SK-N-MC (cell line): ENCODE results near the gene ADAMTSL3.

ENCODE experiments used
- FOXP2 ChIP-seq: optimal IDR thresholded peaks from 2 replicates; pipeline ENCODE3; 2011; ENCODE audit warnings: mild to moderate bottlenecking, moderate library complexity; ENCODE audit not compliant: insufficient read depth; ENCODE audit errors: extremely low read length, control extremely low read depth
- POLR2AphosphoS5 ChIP-seq: IDR thresholded peaks from 2 replicates; pipeline ENCODE4 v1.6.1; 2012; ENCODE audit warnings: mild to moderate bottlenecking, low read depth, low read length, borderline replicate concordance

- TF ChIP-seq POLR2AphosphoS5 (no peak), FOXP2 (no peak)
Observed at GRCh38 chr15:83854950-83855707, 201.2 kb downstream of the ADAMTSL3 start.
